ENCODE data around the gene HERC5. TPM values are rescaled to one million over a fixed set of nuclear protein-coding genes. Genes with fewer than 3 reads are reported as not detected.
A peak's percentile ranks its signal among the peaks of the same experiment; 100 is the strongest.

The HERC5 gene
- total RNA-seq, 1 experiment from 2014 or later: 0.63 TPM

DNA sequence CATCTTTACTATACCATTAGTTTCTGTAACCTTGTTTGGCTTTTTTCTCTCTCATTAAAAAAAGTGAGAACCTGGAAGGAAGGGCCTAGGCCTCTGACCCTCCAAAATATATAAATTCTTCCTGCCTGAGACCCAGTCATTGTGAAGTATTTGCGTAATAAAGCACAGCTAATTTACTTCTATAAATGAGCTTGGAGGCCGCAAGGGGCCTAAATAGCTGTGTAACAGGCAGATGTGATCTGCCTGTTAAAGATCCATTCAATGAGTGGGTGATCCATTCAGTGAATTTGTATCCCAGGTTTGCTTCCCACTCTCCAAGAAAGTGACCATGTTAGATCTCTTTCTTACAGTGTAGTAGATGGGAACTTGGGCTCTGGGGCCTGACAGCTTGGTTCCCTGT lies 67.3 kb downstream of the HERC5 start:
- no peaks in the 10 kb centered on the region for H3K27me3 Mint-ChIP-seq (ENCODE audit: insufficient read depth, unreplicated experiment)
- H3K27ac Mint-ChIP-seq (ENCODE audit: low read depth, unreplicated experiment): peak overlapping the region; percentile 89
- CTCF ChIA-PET: interaction anchor here (0.6 to 2.1 kb wide), 7 partner anchors 9 to 240 kb away, joined by 3 to 8 read pairs (median 5); partner anchors contain the start of gene PPM1K
- H3K4me1 Mint-ChIP-seq (ENCODE audit: insufficient read depth, unreplicated experiment): peaks cover 14% of the 10 kb centered on the region
- H3K36me3 Mint-ChIP-seq (ENCODE audit: insufficient read depth, unreplicated experiment): peaks cover 22% of the 10 kb centered on the region
- intact Hi-C loops (cut with micrococcal nuclease): no loop called here
- H3K9me3 Mint-ChIP-seq (ENCODE audit: unreplicated experiment): no peaks in the 10 kb centered on the region
- TF ChIP-seq, protein P1, sequence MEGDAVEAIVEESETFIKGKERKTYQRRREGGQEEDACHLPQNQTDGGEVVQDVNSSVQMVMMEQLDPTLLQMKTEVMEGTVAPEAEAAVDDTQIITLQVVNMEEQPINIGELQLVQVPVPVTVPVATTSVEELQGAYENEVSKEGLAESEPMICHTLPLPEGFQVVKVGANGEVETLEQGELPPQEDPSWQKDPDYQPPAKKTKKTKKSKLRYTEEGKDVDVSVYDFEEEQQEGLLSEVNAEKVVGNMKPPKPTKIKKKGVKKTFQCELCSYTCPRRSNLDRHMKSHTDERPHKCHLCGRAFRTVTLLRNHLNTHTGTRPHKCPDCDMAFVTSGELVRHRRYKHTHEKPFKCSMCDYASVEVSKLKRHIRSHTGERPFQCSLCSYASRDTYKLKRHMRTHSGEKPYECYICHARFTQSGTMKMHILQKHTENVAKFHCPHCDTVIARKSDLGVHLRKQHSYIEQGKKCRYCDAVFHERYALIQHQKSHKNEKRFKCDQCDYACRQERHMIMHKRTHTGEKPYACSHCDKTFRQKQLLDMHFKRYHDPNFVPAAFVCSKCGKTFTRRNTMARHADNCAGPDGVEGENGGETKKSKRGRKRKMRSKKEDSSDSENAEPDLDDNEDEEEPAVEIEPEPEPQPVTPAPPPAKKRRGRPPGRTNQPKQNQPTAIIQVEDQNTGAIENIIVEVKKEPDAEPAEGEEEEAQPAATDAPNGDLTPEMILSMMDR (IDR thresholded peaks at IDR 0.05; ENCODE audit: unreplicated experiment): no peak
- BruUV-seq (replicated peaks): TSS peak; percentile 93
- peak overlapping the region; percentile 97 for H3K4me3 Mint-ChIP-seq (ENCODE audit: unreplicated experiment)
- POLR2A ChIA-PET: interaction anchor here (0.6 to 5.1 kb wide), 22 partner anchors 8 to 682 kb away, joined by 3 to 47 read pairs (median 6); partner anchors contain the start of genes FAM13A, HERC3 and PPM1K
- no peak for DNase-seq (ENCODE audit: unreplicated experiment)

DNA sequence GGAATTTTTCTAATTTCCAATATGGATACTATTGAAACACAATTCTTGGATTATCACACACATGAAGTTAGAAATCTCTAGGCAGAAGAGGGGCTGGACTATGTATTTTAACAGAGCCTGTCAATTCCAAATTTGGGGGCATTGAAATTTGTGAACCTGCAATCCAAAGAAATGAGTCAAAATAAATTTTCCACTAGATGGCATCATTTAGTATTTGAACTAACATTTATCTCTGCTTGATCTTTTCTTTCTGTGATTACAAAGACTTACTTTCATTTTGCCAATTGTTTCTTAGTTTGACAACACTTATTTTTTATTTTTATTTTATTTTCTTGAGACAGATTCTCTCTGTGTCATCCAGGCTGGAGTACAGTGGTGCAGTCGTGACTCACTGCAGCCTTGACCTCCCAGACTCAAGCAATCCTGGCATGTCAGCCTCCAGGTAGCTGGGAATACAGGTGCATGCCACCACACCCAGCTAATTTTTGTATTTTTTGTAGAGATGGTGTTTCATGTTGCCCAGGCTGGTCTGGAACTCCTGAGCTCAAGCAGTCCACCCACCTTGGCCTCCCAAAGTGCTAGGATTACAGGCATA lies 69.4 kb downstream of the HERC5 start:
- intact Hi-C loops (cut with micrococcal nuclease): loop anchor here (5.0 kb wide), 2 partner anchors 266 to 291 kb away; no protein-coding TSS in a partner anchor
- CTCF ChIA-PET: interaction anchor here (0.6 to 3.4 kb wide), 15 partner anchors 11 to 484 kb away, joined by 3 to 35 read pairs (median 4); partner anchors contain the start of gene NAP1L5
- H3K27ac Mint-ChIP-seq (ENCODE audit: low read depth, unreplicated experiment): peak overlapping the region; percentile 54
- no peak overlapping the region for H3K4me3 Mint-ChIP-seq (ENCODE audit: unreplicated experiment)
- no peaks in the 10 kb centered on the region for H3K9me3 Mint-ChIP-seq (ENCODE audit: unreplicated experiment)
- TF ChIP-seq, protein P1 (IDR thresholded peaks at IDR 0.05; ENCODE audit: unreplicated experiment): peak; percentile 25
- no peaks in the 10 kb centered on the region for H3K27me3 Mint-ChIP-seq (ENCODE audit: insufficient read depth, unreplicated experiment)
- no TSS peak for BruUV-seq (replicated peaks)
- DNase-seq (ENCODE audit: unreplicated experiment): peak; percentile 24
- H3K36me3 Mint-ChIP-seq (ENCODE audit: insufficient read depth, unreplicated experiment): peaks cover 10% of the 10 kb centered on the region
- peaks cover 14% of the 10 kb centered on the region for H3K4me1 Mint-ChIP-seq (ENCODE audit: insufficient read depth, unreplicated experiment)
- POLR2A ChIA-PET: interaction anchor here (0.7 to 5.1 kb wide), 5 partner anchors 66 to 1135 kb away, joined by 3 to 47 read pairs (median 15); partner anchors contain the start of genes HERC3 and PPM1K

DNA sequence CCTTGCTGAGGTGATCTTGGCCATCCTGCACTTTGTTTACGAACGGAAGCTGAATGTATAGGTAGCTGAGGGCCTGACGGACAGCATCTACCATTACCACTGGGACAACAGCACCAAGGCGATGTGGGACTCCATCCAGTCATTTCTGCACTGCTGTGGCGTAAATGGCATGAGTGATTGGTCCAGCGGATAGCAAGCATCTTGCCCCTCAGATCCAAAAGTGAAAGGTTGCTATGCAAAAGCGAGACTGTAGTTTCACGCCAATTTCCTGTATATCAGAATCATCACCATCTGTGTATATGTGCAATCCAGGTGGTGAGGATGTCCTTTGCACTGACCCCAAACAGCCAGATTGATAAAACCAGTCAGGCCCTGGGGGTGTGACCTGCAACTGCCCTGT lies 70.9 kb downstream of the HERC5 start:
- ChIA-PET CTCF (interaction anchor here (0.6 to 3.4 kb wide), 11 partner anchors 10 to 1133 kb away, joined by 3 to 35 read pairs (median 5); no protein-coding TSS in a partner anchor), POLR2A (interaction anchor here (2.3 kb wide), 1 partner anchor 65 kb away, joined by 15 read pairs; the partner anchor contains the start of gene HERC3)
- BruUV-seq (replicated peaks): no TSS peak
- DNase-seq (ENCODE audit: unreplicated experiment): no peak
- intact Hi-C loops (cut with micrococcal nuclease): loop anchor here (5.0 kb wide), 2 partner anchors 265 to 290 kb away; no protein-coding TSS in a partner anchor
- Mint-ChIP-seq H3K4me3 (ENCODE audit: unreplicated experiment) (no peak overlapping the region), H3K27me3 (ENCODE audit: insufficient read depth, unreplicated experiment) (no peaks in the 10 kb centered on the region), H3K36me3 (ENCODE audit: insufficient read depth, unreplicated experiment) (no peaks in the 10 kb centered on the region), H3K27ac (ENCODE audit: low read depth, unreplicated experiment) (no peak overlapping the region), H3K4me1 (ENCODE audit: insufficient read depth, unreplicated experiment) (peaks cover 5% of the 10 kb centered on the region), H3K9me3 (ENCODE audit: unreplicated experiment) (no peaks in the 10 kb centered on the region)
- TF ChIP-seq, protein P1 (IDR thresholded peaks at IDR 0.05; ENCODE audit: unreplicated experiment): no peak

DNA sequence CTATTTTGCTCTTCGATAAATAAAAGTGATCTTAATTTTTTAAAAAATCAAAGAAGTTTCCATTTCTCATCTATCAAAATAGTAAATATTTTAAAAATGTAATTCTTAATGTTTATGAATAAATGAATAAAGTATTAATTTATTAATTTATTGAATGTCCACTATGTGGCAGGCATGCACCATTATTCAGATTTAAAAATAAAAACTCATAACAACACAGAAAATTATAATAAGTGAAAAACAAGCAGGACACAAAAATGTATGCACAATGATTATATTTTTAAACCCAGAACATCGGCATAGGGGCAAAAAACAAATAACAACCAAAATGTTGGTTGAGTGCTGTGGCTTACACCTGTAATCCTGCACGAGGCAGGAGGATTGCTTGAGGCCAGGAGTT lies 71.9 kb downstream of the HERC5 start:
- Mint-ChIP-seq H3K27ac (ENCODE audit: low read depth, unreplicated experiment) (no peak overlapping the region), H3K4me3 (ENCODE audit: unreplicated experiment) (no peak overlapping the region), H3K27me3 (ENCODE audit: insufficient read depth, unreplicated experiment) (no peaks in the 10 kb centered on the region), H3K4me1 (ENCODE audit: insufficient read depth, unreplicated experiment) (peaks cover 9% of the 10 kb centered on the region), H3K9me3 (ENCODE audit: unreplicated experiment) (no peaks in the 10 kb centered on the region), H3K36me3 (ENCODE audit: insufficient read depth, unreplicated experiment) (no peaks in the 10 kb centered on the region)
- ChIA-PET POLR2A (interaction anchor here (0.6 kb wide), 1 partner anchor 168 kb away, joined by 3 read pairs; no protein-coding TSS in a partner anchor), CTCF (interaction anchor here (0.6 to 6.2 kb wide), 11 partner anchors 9 to 494 kb away, joined by 3 to 37 read pairs (median 5); no protein-coding TSS in a partner anchor)
- intact Hi-C loops (cut with micrococcal nuclease): loop anchor here (1.0 to 5.0 kb wide), 3 partner anchors 263 to 495 kb away; no protein-coding TSS in a partner anchor
- no TSS peak for BruUV-seq (replicated peaks)
- TF ChIP-seq, protein P1 (IDR thresholded peaks at IDR 0.05; ENCODE audit: unreplicated experiment): peak; percentile 12
- peak; percentile 16 for DNase-seq (ENCODE audit: unreplicated experiment)

Measured in MCF 10A (cell line).